DOHH2 (cell line): ENCODE results near the gene DRGX.

Source experiments
- H3F3A ChIP-seq: fragments of 200-600 bp; sonication (generic), shearing (Covaris generic); 2 replicates; pipeline ENCODE4 v1.6.0; 2016; ENCODE audit warnings: antibody characterized with exemption, mild to moderate bottlenecking; ENCODE audit not compliant: control insufficient read depth, insufficient read depth
- H3K27ac ChIP-seq: fragments of 200-600 bp; sonication (generic); 2 replicates; pipeline ENCODE4 v1.5.1; 2014; ENCODE audit warnings: low read depth, mild to moderate bottlenecking, low read length, moderate library complexity
- H3K27me3 ChIP-seq: fragments of 200-600 bp; sonication (generic); 2 replicates; pipeline ENCODE4 v1.6.1; 2014; ENCODE audit warnings: mild to moderate bottlenecking, low read length, mixed read lengths; ENCODE audit not compliant: control insufficient read depth
- H3K36me3 ChIP-seq: fragments of 200-600 bp; sonication (generic); 2 replicates; pipeline ENCODE4 v1.6.1; 2014; ENCODE audit warnings: mild to moderate bottlenecking, low read length, moderate library complexity, mixed read lengths; ENCODE audit not compliant: control insufficient read depth
- H3K4me1 ChIP-seq: fragments of 200-600 bp; sonication (generic); 2 replicates; pipeline ENCODE4 v1.6.1; 2014; ENCODE audit warnings: mild to moderate bottlenecking, low read length, mixed read lengths; ENCODE audit not compliant: control insufficient read depth
- H3K4me2 ChIP-seq: fragments of 200-600 bp; sonication (generic); 2 replicates; pipeline ENCODE4 v1.6.0; 2014; ENCODE audit warnings: mild to moderate bottlenecking, low read length, moderate library complexity
- H3K4me3 ChIP-seq: fragments of 200-600 bp; sonication (generic); 2 replicates; pipeline ENCODE4 v1.5.1; 2014; ENCODE audit warnings: mild to moderate bottlenecking, low read length, mixed read lengths
- H3K79me2 ChIP-seq: fragments of 200-600 bp; sonication (generic); 2 replicates; pipeline ENCODE4 v1.6.1; 2014; ENCODE audit warnings: mild to moderate bottlenecking, low read length, mixed read lengths; ENCODE audit not compliant: control insufficient read depth
- H3K9me2 ChIP-seq: fragments of 200-600 bp; sonication (generic); replicated peaks from 2 replicates; pipeline ENCODE4 v1.6.1; 2014; ENCODE audit warnings: mild to moderate bottlenecking, low read length, mixed read lengths; ENCODE audit not compliant: control insufficient read depth
- H3K9me3 ChIP-seq: fragments of 200-600 bp; sonication (generic); 2 replicates; pipeline ENCODE4 v1.6.1; 2014; ENCODE audit warnings: antibody characterized with exemption, low read length, mixed read lengths; ENCODE audit not compliant: control insufficient read depth, insufficient read depth
- H4K20me1 ChIP-seq: fragments of 200-600 bp; sonication (generic); 2 replicates; pipeline ENCODE4 v1.6.0; 2014; ENCODE audit warnings: low read depth, mild to moderate bottlenecking, antibody characterized with exemption, low read length, moderate library complexity; ENCODE audit not compliant: control insufficient read depth, insufficient read depth
- CTCF ChIP-seq: fragments of 200-600 bp; sonication (generic); IDR thresholded peaks from one replicate; pipeline ENCODE4 v1.5.1; 2014; ENCODE audit warnings: antibody characterized with exemption, mild to moderate bottlenecking, low read depth, low read length; ENCODE audit not compliant: poor library complexity, severe bottlenecking
- EZH2phosphoT487 ChIP-seq: fragments of 200-600 bp; sonication (generic); IDR thresholded peaks from 2 replicates; pipeline ENCODE4 v1.6.1; 2017; ENCODE audit warnings: borderline replicate concordance, mild to moderate bottlenecking, antibody characterized with exemption, low read length, moderate library complexity, mixed read lengths

DRGX gene

GRCh38 chr10:49385939-49386922, 9.7 kb downstream of the DRGX start:
- H3K36me3 ChIP-seq = no peaks in the 10 kb centered on the region
- H3K27ac ChIP-seq = no peak overlapping the region
- H3K27me3 ChIP-seq = peaks cover 3% of the 10 kb centered on the region; the same call in 1 of the 2 replicates
- H3F3A ChIP-seq = no peaks in the 10 kb centered on the region
- H3K4me3 ChIP-seq = no peak overlapping the region
- no peak overlapping the region for H3K4me2 ChIP-seq
- H3K9me2 ChIP-seq = no peaks in the 10 kb centered on the region
- TF ChIP-seq CTCF = no peak
- TF ChIP-seq EZH2phosphoT487 = no peak
- no peaks in the 10 kb centered on the region for H3K4me1 ChIP-seq
- no peaks in the 10 kb centered on the region for H4K20me1 ChIP-seq
- no peaks in the 10 kb centered on the region for H3K79me2 ChIP-seq
- no peaks in the 10 kb centered on the region for H3K9me3 ChIP-seq

GRCh38 chr10:49384268-49384953, 11.5 kb downstream of the DRGX start:
- Histone ChIP-seq H3K79me2 (no peaks in the 10 kb centered on the region), H3K27ac (no peak overlapping the region), H3K27me3 (peaks cover 3% of the 10 kb centered on the region; the same call in 1 of the 2 replicates), H3K4me2 (no peak overlapping the region), H3K4me1 (no peaks in the 10 kb centered on the region), H3F3A (no peaks in the 10 kb centered on the region), H4K20me1 (no peaks in the 10 kb centered on the region), H3K36me3 (no peaks in the 10 kb centered on the region), H3K4me3 (no peak overlapping the region), H3K9me3 (no peaks in the 10 kb centered on the region), H3K9me2 (no peaks in the 10 kb centered on the region)
- TF ChIP-seq EZH2phosphoT487 (no peak), CTCF (no peak)

GRCh38 chr10:49383853-49384252, 12.0 kb downstream of the DRGX start:
- H4K20me1 ChIP-seq = no peaks in the 10 kb centered on the region
- no peaks in the 10 kb centered on the region for H3K36me3 ChIP-seq
- no peaks in the 10 kb centered on the region for H3K79me2 ChIP-seq
- H3K27ac ChIP-seq = no peak overlapping the region
- H3K4me3 ChIP-seq = no peak overlapping the region
- H3K4me2 ChIP-seq = no peak overlapping the region
- no peak for TF ChIP-seq CTCF
- no peak for TF ChIP-seq EZH2phosphoT487
- peaks cover 3% of the 10 kb centered on the region; the same call in 1 of the 2 replicates for H3K27me3 ChIP-seq
- H3K9me3 ChIP-seq = no peaks in the 10 kb centered on the region
- H3K4me1 ChIP-seq = no peaks in the 10 kb centered on the region
- H3K9me2 ChIP-seq = no peaks in the 10 kb centered on the region
- H3F3A ChIP-seq = no peaks in the 10 kb centered on the region
